Central memory CD4-positive, alpha-beta T cell (primary cell): ENCODE data around the gene RNF187.
"Not testable (repeated sequence)": the region's sequence is repeated elsewhere in the genome, so short reads cannot be mapped to it uniquely, and the experiment has no call there.

Source experiments
- DNase-seq: peaks from one replicate; pipeline ENCODE4 v3.0.0; 2022

RNF187 gene

DNA sequence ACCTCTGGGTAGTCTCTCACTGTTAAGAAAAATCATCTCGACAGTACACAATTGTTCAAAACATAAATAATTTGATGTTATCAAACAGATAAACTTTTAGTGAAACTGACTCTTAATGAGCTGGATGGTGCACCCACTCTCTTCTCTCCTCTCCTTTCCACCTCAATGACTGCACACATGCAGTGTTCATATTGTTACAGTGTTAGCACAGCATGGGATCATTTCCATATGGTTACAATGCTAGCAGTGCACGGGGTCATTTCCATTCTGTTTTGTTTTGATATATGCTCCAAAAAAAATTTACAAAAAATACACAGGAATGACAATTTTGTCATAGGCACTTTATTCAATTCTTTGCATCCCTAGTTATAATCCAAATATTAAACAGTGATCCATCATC, 26.4 kb upstream of the RNF187 start:
- no peak for DNase-seq

DNA sequence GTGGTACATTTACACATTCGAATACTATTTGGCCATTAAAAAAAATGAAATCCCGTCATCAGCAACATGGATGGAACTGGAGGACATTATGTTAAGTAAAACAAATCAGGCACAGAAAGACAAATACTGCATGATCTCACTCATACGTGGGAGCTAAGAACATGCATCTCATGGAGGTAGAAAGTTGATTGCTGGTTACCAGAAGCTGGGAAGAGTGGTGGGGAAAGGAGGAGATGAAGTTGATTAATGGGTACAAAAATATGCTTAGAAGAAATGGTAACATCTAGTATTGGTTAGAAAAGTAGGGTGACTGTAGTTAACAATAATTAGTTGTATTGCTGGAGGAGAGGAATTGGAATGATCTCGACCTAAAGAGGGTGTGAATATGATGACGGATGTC, 24.6 kb upstream of the RNF187 start:
- no peak for DNase-seq

DNA sequence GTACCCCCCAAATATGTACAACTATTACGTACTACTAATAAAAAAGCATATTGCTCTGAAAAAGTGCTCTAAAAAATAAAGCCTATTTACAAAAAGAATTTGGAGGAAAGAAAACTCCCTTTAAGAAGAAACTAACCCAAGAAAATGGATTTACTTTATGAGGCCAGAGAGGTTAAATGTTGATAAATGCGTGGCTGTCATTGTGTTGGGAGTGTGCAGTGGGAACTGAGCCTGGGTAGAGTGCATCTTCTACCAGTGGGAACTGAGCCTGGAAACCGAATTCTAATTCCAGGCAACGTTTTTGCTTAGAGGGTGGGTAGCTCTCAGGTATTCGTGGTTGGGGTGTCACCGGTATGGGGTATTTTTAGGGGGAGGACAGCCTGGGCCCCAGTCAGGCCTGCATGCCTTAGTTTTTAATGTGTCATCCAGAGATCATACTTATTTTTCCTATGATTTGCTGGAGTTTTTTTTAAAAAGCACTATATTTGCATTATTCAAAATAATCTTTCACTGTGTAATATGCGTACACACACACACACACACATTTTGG, 24.1 kb upstream of the RNF187 start:
- no peak for DNase-seq

DNA sequence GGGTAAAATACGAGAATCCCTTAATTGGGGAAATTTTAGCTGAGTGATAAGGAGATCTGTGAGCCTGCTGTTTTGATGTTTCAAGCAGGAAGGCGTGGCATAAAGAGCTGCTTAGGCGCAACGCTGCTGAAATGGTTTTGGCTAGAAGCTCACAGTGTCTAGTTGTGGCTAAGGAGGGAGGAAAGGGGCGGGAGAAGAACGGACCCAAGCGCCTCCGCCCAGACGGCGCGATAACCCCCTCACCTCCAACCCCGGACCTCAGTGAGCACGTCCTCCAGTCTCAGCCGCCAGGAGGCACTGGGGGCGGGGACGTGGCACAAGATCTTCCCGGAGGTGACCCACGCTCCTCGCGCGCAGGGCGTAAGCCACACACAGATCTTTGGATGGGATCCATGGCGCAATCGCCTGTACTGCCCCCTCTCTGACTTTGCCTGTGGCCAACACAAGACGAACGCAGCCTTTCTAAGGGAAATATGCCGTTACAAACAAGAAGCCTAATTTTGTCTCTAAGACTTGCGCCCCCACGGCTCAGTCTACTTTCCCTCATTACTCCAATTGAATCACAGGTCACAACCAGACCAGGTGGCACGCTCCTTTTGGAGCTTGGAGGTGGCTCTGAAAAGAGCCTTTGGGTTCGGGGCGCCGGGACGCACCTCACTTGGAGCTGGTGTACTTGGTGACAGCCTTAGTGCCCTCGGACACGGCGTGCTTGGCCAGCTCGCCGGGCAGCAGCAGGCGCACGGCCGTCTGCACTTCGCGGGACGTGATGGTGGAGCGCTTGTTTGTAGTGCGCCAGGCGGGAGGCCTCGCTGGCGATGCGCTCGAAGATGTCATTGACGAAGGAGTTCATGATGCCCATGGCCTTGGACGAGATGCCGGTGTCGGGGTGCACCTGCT, 23.4 kb upstream of the RNF187 start:
- peak; percentile 25 for DNase-seq

DNA sequence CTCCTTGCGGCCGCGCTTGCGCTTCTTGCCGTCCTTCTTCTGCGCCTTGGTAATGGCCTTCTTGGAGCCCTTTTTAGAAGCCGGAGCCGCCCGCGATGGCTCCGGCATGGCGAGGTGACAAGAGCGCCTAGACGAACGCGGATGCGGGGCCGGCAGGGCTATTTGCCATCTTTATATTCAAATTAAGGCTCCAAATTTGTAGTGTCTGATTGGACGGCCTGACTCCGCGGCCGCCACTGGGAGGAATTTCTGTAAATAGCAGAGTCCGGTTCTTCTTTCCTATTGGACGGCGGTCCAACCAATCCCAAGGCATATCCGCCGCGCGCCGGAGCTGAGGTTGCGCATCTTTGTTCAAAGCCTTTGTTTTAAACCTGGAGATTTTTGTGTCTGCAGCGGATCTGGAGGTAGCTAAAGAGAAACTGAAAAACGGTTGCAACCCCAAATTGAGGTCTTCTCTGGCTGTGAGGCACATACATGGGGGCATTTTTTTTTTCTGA, 22.6 kb upstream of the RNF187 start:
- DNase-seq = peak; percentile 92

DNA sequence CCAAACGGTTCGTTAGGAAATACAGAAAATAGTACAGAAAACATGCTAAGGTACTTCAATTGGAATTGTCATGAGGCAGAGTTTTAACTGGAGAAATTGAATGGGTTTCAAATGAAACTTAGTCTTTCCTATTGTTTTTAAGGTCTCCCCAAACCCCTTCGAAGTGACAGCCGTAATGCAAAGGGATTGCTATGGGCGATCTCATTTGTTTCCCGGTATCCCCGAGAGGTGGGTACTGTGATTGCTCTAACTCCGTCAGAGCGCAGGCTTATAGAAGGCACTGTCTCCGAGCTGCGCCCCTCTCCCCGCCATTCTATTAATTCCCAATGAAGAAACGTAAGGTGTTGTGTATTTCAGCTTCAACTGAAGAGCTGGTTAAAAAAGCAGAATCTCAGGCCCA, 22.0 kb upstream of the RNF187 start:
- DNase-seq = no peak

DNA sequence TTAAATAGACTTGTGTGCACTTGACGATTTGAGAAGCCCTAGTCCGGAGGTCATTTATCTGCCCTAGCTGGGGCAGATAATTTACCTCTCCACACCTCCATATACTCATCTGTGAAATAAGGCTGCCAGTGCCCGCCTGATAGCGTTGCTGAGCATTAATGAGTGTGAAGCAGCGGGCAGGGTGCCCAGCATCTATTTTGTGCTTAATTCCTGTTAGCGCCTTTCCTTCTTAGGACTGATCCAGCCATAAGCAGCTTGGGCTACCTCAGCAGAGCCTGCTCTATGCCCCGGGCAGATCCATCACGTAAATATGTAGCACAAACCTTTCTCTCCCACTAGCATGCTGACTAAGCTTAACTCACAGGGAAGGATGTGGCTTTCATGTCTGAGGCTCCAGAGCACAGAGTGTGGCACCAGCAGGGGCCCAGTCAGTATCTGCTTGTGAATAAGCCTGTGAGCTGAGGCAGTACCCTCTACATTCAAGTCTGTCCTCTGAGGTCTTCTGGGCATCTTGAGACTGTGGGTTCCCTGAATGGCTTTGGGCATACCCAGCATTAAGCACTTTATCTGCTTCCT, 21.5 kb upstream of the RNF187 start:
- no peak for DNase-seq

DNA sequence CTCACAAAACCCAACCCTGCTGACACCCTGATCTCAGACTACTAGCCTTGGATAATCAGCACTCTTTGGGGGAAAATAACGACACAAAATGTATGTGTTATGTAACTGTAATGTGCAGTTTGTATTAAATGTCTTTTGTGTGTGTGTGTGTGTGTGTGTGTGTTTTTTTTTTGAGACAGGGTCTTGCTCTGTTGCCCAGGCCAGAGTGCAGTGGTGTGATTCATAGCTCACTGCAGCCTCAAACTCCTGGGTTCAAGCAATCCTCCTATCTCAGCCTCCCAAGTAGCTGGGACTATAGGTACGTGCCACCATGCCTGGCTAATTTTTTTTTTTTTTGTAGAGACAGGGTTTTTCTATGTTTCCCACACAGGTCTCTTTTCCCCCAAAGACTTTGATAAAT, 19.0 kb upstream of the RNF187 start:
- DNase-seq = not testable (repeated sequence)

DNA sequence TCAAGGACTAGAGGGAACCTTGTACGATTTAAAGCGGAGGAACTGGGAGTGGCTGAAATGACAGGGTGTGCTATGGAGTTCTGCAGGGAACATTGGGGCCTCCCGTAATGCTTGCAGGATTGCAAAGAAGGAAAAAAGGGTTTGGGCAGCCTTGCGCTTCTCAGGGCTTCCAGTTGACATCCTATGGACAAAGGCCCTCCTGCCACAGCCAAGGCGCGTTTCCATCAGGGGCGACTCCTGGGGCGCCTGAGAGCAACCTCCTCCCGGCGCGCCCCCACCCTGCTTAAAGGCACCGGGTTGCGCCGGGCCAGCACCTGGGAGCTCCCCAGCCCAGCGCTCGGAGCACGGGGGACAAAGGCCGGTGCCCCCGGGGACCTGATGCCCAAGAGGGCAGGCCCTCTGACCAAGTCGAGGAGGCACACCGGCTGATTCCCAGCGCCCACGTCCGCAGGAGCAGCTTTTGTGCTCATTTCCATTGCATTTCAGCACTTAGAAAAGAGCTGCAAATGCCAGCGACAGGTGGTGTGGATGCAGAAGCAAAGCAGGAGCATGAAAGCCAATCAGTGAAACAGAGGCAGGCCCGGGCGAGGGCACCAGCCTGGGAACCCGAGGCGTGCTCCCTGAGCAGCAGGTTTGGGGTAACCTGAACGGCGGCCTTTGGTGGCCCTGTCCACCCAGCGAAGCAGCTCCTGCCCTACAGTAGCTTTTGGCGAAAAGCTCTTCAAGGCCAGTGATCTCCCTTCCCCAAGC, 17.6 kb upstream of the RNF187 start:
- no peak for DNase-seq

DNA sequence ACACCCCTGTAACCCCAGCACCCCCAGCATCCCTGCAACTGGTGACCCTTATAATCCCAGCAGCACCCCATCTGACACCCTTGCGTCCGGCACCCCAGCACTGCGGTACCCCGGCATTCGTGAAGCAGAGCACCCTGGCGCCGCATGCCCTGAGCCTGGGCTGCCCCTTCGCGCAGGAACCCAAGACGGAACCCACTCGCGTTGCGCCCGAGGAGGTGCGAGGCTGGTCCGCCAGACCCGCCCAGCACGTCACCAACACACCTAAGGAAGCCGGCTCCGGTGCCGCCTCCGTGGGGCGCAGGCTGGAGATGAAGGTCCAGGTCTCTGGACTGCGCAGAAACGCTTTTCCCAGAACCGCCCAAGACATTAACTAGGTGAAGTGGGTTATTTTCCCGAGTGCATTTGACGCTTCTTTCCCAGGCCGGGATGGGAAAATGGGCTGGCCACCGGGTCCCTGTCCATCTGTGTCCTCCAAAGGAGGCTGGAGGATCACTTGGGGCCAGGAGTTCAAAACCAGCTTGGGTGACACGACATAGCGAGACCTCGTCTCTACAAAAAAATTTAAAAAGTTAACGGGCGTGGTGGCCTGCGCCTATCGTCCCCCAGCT, 15.9 kb upstream of the RNF187 start:
- no peak for DNase-seq

DNA sequence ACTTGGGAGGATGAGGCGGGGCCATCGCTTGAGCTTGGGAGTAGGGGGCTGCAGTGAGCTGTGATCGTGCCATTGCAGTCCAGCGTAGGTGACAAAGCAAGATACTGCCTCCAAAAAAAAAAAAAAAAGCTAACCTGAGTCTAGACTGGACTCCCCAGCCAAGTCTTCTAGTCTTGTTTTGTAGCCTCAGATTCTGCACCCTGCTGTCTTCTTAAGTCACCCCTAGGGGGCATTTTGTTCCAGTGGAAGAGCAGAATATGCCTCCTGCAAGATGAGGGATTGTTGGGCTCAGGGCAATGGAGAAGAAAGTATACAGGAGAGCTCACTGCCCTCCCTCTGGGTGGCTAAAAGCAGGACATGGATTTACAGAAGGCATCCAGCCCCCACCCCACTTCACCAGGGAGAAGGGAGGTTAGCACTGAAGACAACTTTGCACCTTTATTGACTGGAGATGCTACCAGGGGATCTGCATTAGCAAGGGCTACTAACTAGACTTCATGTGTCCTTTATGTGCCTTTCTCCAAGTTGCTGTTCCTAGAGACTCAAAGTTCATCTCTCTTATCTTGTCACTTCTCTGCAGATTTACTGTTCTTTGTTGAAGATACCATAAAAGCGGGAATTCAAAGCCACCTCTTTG, 15.3 kb upstream of the RNF187 start:
- DNase-seq = peak; percentile 19

DNA sequence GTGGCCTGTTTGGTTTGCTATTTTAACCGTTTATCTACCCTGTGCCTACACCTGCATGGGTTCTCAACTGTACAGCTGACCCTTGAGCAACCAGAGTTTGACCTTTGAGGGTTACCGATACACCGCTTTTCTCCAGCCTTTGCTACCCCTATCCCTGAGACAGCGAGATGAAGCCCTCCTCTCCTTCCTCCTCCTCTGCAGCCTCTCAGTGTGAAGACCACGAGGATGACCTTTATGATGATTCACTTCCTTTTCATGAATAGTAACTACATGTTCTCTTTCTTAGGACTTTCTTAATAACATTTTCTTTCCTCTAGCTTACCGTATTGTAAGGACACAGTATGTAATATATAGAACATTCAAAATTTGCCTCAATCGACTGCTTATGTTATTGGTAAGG, 14.5 kb upstream of the RNF187 start:
- DNase-seq = no peak

DNA sequence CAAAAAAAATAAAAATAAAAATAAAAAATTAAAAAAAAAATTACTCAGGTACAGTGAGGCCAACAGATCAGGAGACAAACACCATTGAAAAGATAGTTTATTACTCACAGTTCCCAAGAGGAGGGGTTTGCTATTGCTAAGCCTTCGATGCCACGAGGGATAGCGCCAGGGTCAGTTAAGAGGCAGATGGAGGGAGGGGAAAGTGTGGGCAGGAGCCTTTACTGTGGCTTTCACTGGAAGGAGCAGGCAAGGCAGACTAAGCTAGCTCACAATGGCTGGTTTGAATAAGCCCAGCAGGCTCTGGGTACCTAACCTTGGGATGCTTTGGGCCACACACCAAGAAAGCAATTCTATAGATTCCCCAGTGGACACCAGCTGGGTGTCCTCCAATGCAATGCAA, 12.7 kb upstream of the RNF187 start:
- DNase-seq = no peak

DNA sequence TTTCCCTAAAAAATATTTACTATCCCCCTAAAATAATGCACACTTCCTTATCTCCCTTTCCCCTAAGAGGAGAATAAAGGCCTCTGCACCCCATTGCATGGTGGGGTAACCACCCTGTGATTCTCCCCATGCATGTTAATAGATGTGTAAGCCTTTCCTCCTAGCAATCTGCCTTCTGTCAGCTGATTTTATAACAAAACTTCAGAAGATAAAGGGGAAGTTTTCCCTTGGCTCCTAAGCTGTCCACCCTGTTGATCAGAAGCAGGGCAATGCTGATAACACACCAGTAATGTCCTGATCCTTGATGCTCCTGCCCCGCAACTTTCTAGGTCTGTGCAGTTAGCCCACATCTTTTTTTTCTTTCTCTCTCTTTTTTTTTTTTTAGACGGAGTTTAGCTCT, 11.4 kb upstream of the RNF187 start:
- DNase-seq = no peak

DNA sequence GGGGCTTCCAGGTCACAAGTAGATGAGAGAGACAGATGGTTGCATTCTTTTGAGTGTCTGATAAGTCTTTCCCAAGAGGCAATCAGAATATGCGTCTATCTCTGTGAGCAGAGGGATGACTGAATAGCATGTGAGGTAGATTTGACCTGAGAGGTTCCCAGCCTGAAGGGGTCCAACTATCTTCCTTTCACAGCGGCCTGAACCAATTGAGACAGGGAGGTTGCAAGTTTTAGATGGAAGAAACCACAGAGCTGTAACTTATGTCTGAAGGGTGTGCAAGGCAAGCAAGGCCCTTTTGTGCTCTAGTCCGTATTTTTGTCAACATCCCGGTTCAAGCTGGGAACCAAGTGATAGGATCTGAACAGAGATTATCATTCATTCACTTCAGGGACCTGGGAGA, 9.9 kb upstream of the RNF187 start:
- DNase-seq = no peak

DNA sequence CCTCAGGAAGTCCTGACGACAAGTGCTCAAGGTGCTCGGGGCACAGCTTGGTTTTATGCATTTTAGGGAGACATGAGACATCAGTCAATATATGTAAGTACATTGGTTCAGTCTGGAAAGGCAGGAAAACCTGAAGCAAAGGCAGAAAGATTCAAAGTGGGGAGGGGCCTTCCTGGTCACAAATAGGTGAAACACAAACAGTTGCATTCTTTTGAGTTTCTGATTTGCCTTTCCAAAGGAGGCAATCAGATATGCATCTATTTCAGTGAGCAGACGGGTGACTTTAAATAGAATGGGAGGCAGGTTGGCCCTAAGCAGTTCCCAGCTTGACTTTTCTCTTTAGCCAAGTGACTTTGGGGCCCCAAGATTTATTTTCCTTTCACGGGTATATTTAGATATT, 8.9 kb upstream of the RNF187 start:
- no peak for DNase-seq

DNA sequence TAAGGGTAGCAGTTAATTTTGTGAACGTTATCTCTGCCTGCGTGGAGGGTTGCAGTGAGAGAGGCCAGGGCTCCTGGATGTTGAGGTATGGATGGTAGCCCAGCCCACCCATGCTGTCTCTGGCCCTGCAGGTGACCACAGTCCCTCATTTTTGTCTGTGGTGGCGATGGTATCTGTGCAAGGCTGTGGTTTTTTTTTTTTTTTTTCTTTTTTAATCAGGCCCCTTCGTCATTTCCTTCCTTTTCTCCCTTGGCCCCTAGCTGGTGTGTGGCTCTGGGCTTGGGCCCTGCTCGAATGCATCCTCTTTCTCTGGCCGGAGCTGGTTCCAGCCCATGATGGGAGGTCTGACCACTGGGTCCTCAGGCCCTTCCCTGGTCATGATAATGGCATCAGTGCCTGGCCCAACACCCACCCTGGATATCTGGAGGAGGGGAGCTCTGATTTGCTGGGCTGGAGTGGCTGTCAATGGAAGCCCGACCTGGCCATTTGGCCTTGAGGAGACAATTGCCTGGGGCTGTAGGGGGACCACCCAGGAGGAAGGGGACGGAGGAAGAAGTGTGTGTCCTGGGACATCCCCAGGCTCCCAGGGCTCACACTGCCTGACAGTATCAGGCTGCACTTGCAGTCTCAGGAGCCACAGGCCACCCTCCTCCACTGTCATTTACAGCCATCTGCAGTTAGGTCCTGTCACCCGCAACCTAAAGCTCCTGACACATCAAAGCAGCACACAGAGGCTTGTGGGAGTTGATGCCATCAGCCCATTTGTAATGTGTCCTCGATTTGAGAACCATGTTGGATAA, 8.1 kb upstream of the RNF187 start:
- DNase-seq = no peak

DNA sequence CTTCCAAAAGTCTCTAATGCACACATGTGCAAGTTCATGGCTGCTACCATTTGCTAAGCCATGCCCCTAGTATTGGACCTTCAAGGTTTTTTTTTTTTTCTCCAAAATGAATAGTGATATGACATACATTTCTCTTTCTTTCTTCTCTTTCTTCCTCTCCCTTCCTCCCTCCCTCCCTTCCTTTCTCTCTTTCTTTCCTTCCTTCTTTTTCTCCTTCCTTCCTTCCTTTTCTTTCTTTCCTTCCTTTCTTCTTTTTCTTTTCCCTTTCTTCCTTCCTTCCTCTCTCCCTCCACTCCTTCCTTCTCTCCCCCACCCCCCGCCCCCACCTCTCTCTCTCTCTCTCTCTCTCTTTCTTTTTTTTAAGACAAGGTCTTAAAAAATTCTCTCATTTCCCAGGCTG, 3.4 kb upstream of the RNF187 start:
- no peak for DNase-seq

DNA sequence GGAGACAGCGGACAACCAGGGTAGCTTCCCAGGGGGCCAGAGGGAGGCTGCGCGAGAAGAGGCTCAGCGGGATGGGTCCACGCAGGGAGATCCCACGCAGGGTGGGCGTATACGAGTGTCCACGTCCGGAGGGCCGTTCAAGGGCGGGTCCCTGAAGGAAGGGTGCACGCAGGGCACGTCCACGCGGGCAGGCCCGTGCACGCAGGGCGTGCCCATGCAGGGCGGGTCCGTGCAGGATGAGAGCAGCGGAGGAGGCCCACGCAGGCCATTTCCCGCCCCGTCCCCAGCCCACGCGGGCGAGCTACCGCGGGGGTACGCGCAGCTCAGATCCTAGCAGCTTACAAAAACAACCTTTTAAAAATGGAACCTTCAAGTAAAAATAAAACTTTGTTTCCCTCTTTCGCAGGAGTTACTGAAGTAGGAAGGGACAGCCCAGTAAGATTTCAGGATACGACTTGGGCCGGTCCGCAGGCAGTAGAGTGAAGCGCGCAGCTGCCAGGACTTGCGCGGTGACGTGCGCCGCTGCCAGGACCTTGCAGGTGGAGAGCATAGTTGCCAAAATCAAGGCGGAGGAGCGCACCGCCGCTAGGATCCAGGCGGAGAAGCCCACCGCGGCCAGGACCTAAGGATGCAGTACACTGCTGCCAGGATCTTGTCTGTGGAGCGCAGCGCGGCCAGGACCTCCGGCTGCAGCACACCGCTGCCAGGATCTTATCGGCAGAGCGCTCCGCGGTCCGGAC, 416 bp upstream of the RNF187 start:
- DNase-seq = peak; percentile 81

DNA sequence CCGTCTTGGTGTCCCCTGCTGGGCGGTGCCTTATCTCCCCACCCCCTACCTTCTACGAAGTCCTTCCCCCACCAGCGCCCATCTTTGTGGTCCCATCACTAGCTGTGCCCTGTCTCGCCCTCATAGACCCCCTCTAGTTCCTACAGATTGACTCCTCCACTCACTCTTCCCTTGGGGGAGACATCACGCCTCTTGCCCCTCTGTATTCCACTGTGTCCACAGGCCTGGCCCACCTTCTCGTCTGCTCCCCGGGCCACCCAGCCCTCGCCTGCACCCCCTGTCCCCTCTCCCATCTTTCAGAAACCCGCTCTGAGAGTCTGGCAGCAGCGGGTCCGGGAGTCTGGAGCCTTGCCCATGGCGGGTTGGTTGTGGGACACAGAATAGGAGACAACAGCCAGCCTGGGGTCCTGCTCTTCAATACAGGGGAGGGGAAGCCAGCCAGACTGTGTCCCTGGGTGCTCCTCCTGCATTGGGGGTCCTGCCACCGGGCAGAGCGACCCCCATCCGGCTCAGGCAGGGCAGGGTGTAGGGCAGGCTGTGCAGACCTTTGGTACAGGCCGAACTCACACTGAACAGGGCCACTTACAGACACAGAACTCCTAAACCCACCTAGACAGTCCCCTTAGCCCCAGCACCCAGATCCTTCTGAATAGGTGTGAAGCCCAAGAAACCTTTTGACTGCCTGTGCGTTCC, 1.1 kb downstream of the RNF187 start:
- DNase-seq = no peak
